Measurements from ENCODE around the gene WDR7.
A peak's percentile ranks its signal among the peaks of the same experiment; 100 is the strongest.

WDR7 gene

GRCh38 chr18:57052173-57052572 is 401.0 kb downstream of the WDR7 start:
- DNase-seq, result no peak

- no peak for DNase-seq
Observed at GRCh38 chr18:57052759-57053158, 401.6 kb downstream of the WDR7 start.

- no peak for DNase-seq
Observed at GRCh38 chr18:57054891-57055290, 403.7 kb downstream of the WDR7 start.

GRCh38 chr18:57057890-57058289 is 406.7 kb downstream of the WDR7 start:
- no peak for DNase-seq

GRCh38 chr18:57058734-57059133 is 407.6 kb downstream of the WDR7 start:
- DNase-seq, result no peak

- no peak for DNase-seq
Observed at GRCh38 chr18:57059366-57059765, 408.2 kb downstream of the WDR7 start.

- DNase-seq, result no peak
Observed at GRCh38 chr18:57060814-57061213, 409.7 kb downstream of the WDR7 start.

GRCh38 chr18:57062178-57062577 is 411.0 kb downstream of the WDR7 start:
- DNase-seq, result no peak

GRCh38 chr18:57062844-57063243 is 411.7 kb downstream of the WDR7 start:
- no peak for DNase-seq

- no peak for DNase-seq
Observed at GRCh38 chr18:57063601-57064103, 412.5 kb downstream of the WDR7 start.

- DNase-seq, result no peak
Observed at GRCh38 chr18:57073501-57074187, 422.5 kb downstream of the WDR7 start.

- no peak for DNase-seq
Observed at GRCh38 chr18:57075716-57076400, 424.7 kb downstream of the WDR7 start.

GRCh38 chr18:57077005-57077765 is 426.0 kb downstream of the WDR7 start:
- no peak for DNase-seq

GRCh38 chr18:57077786-57078552 is 426.8 kb downstream of the WDR7 start:
- DNase-seq, result peak; percentile 18

- DNase-seq, result no peak
Observed at GRCh38 chr18:57078614-57079013, 427.5 kb downstream of the WDR7 start.

GRCh38 chr18:57080479-57080878 is 429.3 kb downstream of the WDR7 start:
- DNase-seq, result no peak

- no peak for DNase-seq
Observed at GRCh38 chr18:57081899-57082298, 430.7 kb downstream of the WDR7 start.

- DNase-seq, result no peak
Observed at GRCh38 chr18:57083485-57083884, 432.3 kb downstream of the WDR7 start.

- no peak for DNase-seq
Observed at GRCh38 chr18:57084331-57085271, 433.4 kb downstream of the WDR7 start.

- DNase-seq, result no peak
Observed at GRCh38 chr18:57085371-57085770, 434.2 kb downstream of the WDR7 start.

- DNase-seq, result no peak
Observed at GRCh38 chr18:57086163-57086562, 435.0 kb downstream of the WDR7 start.

Measured in femur (tissue), 1 donor.